ENCODE measurements around the gene CDK19. TPM values are rescaled to one million over a fixed set of nuclear protein-coding genes. Genes with fewer than 3 reads are reported as not detected.
A peak's percentile ranks its signal among the peaks of the same experiment; 100 is the strongest.
"Not testable (repeated sequence)": the region's sequence is repeated elsewhere in the genome, so short reads cannot be mapped to it uniquely, and the experiment has no call there.

CDK19 gene
- total and polyA plus RNA-seq, 2 experiments from 2014 or later: 3.3 to 11.2 TPM

DNA sequence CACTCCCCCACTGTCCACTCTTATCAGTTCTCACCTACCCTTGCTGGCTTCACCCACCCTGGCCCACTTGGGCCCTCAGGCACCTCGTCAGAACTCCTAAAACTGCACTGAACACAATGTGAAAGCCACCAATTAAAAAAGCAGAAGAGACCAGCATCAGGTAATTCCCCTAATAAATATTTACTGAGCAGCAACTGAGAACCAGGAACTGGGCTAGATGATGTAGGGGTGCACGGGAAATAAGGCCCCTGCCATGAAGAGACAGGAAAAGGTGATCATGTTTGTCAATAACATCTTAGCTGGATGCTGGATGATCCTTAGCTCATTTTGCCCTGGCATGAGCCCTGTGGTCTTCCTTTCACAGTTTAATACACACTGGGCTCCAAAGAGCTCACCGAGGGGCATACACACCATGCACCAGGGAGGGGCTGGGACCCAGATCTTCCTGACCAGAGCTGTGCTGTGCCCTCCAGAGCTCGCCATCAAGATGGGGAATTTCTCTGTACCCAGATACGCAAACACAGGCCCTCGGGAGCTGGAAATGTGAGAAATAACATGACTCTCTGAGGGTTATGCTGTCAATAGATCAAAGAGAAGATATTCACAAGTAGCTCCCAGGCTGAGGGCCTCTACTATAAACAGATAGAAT, 225.3 kb downstream of the CDK19 start:
- no peaks in the 10 kb centered on the region for H3K79me2 ChIP-seq (ENCODE audit: insufficient read depth)
- H4K20me1 ChIP-seq (ENCODE audit: insufficient read depth): no peaks in the 10 kb centered on the region
- H3K27ac ChIP-seq: no peak overlapping the region
- no peaks in the 10 kb centered on the region for H3K36me3 ChIP-seq (ENCODE audit: low read depth)
- H3K9me2 ChIP-seq (ENCODE audit: insufficient read depth): no peaks in the 10 kb centered on the region
- H3K4me2 ChIP-seq (ENCODE audit: unreplicated experiment): no peak overlapping the region
- DNase-seq: no peak
- in situ Hi-C loops (cut with MboI): no loop called here
- H2AFZ ChIP-seq: no peak overlapping the region
- H3F3A ChIP-seq (ENCODE audit: insufficient read depth): no peaks in the 10 kb centered on the region
- no peaks in the 10 kb centered on the region for H3K9me3 ChIP-seq (ENCODE audit: low read depth)
- no peaks in the 10 kb centered on the region for H3K4me1 ChIP-seq (ENCODE audit: insufficient read depth)
- H3K9ac ChIP-seq: no peak overlapping the region
- WGBS, 2 experiments (ENCODE audit: low coverage in 1 of 2, low lambda C conversion rate in 2 of 2, missing lambda C conversion rate in 2 of 2): 90 to 91% methylated on average over 6 of the region's 6 CpGs
- no peak overlapping the region for H3K4me3 ChIP-seq
- TF ChIP-seq EZH2phosphoT487 (IDR thresholded peaks at IDR 0.05; ENCODE audit: insufficient read depth, low read depth) (no peak), EZH2 (IDR thresholded peaks at IDR 0.05; ENCODE audit: insufficient read depth, poor library complexity, severe bottlenecking) (no peak)
- no peaks in the 10 kb centered on the region for H3K27me3 ChIP-seq (replicated peaks; ENCODE audit: insufficient read depth)

DNA sequence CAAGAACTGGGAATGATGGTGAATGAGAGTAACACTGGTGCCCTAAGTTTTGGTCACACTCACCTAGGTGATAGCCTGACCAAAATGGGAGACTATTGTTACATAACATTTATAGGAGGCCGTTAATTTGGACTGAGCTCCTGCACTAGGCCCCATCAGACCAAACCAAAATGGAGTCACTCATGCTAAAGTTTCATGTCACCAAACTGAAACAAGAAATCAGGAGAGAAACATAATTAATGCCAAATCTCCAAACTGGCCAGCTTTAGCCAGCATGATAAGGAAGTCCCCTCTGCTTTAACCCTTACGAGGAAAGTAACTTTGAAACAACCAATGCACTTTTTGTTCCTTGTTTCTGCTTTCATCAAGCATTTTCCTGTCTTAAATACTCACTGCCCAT, 227.9 kb downstream of the CDK19 start:
- no peaks in the 10 kb centered on the region for H3K79me2 ChIP-seq (ENCODE audit: insufficient read depth)
- H3K9ac ChIP-seq: no peak overlapping the region
- no peak overlapping the region for H3K27ac ChIP-seq
- TF ChIP-seq EZH2phosphoT487 (IDR thresholded peaks at IDR 0.05; ENCODE audit: insufficient read depth, low read depth): no peak
- TF ChIP-seq EZH2 (IDR thresholded peaks at IDR 0.05; ENCODE audit: insufficient read depth, poor library complexity, severe bottlenecking): no peak
- H4K20me1 ChIP-seq (ENCODE audit: insufficient read depth): no peaks in the 10 kb centered on the region
- 76 to 82% methylated on average over 2 of the region's 2 CpGs for WGBS, 2 experiments (ENCODE audit: low coverage in 1 of 2, low lambda C conversion rate in 2 of 2, missing lambda C conversion rate in 2 of 2)
- H3K36me3 ChIP-seq (ENCODE audit: low read depth): no peaks in the 10 kb centered on the region
- H3K4me2 ChIP-seq (ENCODE audit: unreplicated experiment): no peak overlapping the region
- no peaks in the 10 kb centered on the region for H3K27me3 ChIP-seq (replicated peaks; ENCODE audit: insufficient read depth)
- H3K4me3 ChIP-seq: no peak overlapping the region
- no peaks in the 10 kb centered on the region for H3K9me3 ChIP-seq (ENCODE audit: low read depth)
- in situ Hi-C loops (cut with MboI): no loop called here
- H3K4me1 ChIP-seq (ENCODE audit: insufficient read depth): peaks cover 1% of the 10 kb centered on the region
- no peak for DNase-seq
- no peaks in the 10 kb centered on the region for H3K9me2 ChIP-seq (ENCODE audit: insufficient read depth)
- no peak overlapping the region for H2AFZ ChIP-seq
- 0 out of 2 replicates have a peak, but pooled peaks cover 1% of the 10 kb centered on the region for H3F3A ChIP-seq (ENCODE audit: insufficient read depth)

DNA sequence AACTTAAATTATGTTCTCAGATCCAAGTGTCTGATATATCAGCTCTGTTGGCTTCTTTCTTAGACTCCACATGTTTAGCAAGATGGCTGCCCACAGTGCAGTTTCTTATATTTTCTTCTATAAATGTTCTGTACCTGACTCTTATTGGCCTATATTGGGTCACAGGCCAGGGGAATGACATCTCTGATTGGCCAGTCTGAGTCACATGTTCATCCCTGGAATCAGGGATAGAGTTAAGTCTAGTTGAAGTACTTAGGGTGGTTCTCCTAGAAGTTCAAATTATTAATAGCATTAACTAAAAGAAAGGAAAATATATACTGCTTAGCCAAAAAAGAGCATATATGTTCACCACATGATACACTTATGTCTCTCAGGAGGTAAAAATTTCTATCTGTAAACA, 233.6 kb downstream of the CDK19 start:
- peak; percentile 35 for DNase-seq
- in situ Hi-C loops (cut with MboI): no loop called here

DNA sequence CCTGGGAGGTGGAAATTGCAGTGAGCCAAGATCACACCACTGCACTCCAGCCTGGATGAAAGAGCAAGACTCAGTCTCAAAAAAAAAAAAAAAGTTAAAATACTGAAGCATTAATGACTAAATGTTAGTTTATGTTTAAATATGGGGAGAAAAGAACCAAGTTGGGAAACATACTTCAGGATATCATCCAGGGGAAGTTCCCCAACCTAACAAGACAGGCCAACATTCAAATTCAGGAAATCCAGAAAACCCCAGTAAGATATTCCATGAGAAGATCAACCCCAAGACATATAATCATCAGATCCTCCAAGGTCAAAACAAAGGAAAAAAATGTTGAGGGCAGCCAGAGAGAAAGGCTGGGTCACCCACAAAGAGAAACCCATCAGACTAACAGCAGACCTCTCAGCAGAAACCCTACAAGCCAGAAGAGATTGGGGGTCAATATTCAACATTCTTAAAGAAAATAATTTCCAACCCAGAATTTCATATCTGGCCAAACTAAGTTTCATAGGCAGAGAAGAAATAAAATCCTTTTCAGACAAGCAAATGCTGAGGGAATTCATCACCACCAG, 237.6 kb downstream of the CDK19 start:
- in situ Hi-C loops (cut with MboI); H4K20me1 ChIP-seq (ENCODE audit: insufficient read depth); H3K79me2 ChIP-seq (ENCODE audit: insufficient read depth); H3K27ac ChIP-seq; DNase-seq; H3K4me2 ChIP-seq (ENCODE audit: unreplicated experiment); H3K9ac ChIP-seq; H3K9me2 ChIP-seq (ENCODE audit: insufficient read depth); H2AFZ ChIP-seq; H3K36me3 ChIP-seq (ENCODE audit: low read depth); H3K4me3 ChIP-seq; H3K27me3 ChIP-seq (replicated peaks; ENCODE audit: insufficient read depth); H3K9me3 ChIP-seq (ENCODE audit: low read depth): not testable (repeated sequence)
- H3F3A ChIP-seq (ENCODE audit: insufficient read depth): peaks cover 17% of the 10 kb centered on the region; the same call in 1 of the 2 replicates
- H3K4me1 ChIP-seq (ENCODE audit: insufficient read depth): peaks cover 13% of the 10 kb centered on the region

More for the DNA sequence above, 233.6 kb downstream of the CDK19 start:
- H4K20me1 ChIP-seq (ENCODE audit: insufficient read depth): no peaks in the 10 kb centered on the region
- no peaks in the 10 kb centered on the region for H3K36me3 ChIP-seq (ENCODE audit: low read depth)
- H3K4me3 ChIP-seq: no peak overlapping the region
- no peaks in the 10 kb centered on the region for H3K9me2 ChIP-seq (ENCODE audit: insufficient read depth)
- peak overlapping the region; percentile 36 for H3K4me2 ChIP-seq (ENCODE audit: unreplicated experiment)
- H3K9me3 ChIP-seq (ENCODE audit: low read depth): no peaks in the 10 kb centered on the region
- H3K27me3 ChIP-seq (replicated peaks; ENCODE audit: insufficient read depth): no peaks in the 10 kb centered on the region
- H2AFZ ChIP-seq: peak overlapping the region; percentile 44
- H3K9ac ChIP-seq: no peak overlapping the region
- TF ChIP-seq EZH2phosphoT487 (IDR thresholded peaks at IDR 0.05; ENCODE audit: insufficient read depth, low read depth): no peak
- no peak for TF ChIP-seq EZH2 (IDR thresholded peaks at IDR 0.05; ENCODE audit: insufficient read depth, poor library complexity, severe bottlenecking)
- H3K27ac ChIP-seq: peak overlapping the region; percentile 4; the same call in 1 of the 2 replicates
- no peaks in the 10 kb centered on the region for H3K79me2 ChIP-seq (ENCODE audit: insufficient read depth)
- H3K4me1 ChIP-seq (ENCODE audit: insufficient read depth): peaks cover 13% of the 10 kb centered on the region
- H3F3A ChIP-seq (ENCODE audit: insufficient read depth): peaks cover 10% of the 10 kb centered on the region; the same call in 1 of the 2 replicates

Data from GM23248 (cell line).